Right lobe of liver (tissue), 4 donors: ENCODE measurements around the gene NR1I3.

ENCODE experiments used
- CTCF ChIP-seq, 4 donors: fragments of 200-600 bp in 3 of 4; fragments of 450-650 bp in 1 of 4; IDR thresholded peaks; one replicate each; pipeline versions ENCODE4 v1.5.1 to v1.8.0; 2016 to 2022; ENCODE audit warnings: antibody characterized with exemption in 4 of 4, mild to moderate bottlenecking in 2 of 4
- POLR2A ChIP-seq: fragments of 450-650 bp; IDR thresholded peaks from one replicate; pipeline ENCODE4 v1.6.1; 2017; ENCODE audit warnings: antibody characterized with exemption, mild to moderate bottlenecking
- donor health status: DM: no; HTN: no; CAD: no.
- donor health status: DM: no; HTN: no; CAD: no.
- donor health status: DM: no; HTN: yes; CAD: no.

GRCh38 chr1:161266836-161267235 is 28.8 kb upstream of the NR1I3 start:
- TF ChIP-seq CTCF (IDR thresholded peaks at IDR 0.05) (no peak), POLR2A (no peak)
